ENCODE measurements around the gene EIF4A3.

- TF ChIP-seq CTCF (IDR thresholded peaks at IDR 0.05; ENCODE audit: insufficient read depth, low read depth, low read length), result no peak
- no peak for TF ChIP-seq EZH2 (IDR thresholded peaks at IDR 0.05; ENCODE audit: insufficient read depth, low read length)
Observed at GRCh38 chr17:80126449-80126715, 20.5 kb downstream of the EIF4A3 start.
